Neural progenitor cell (in vitro differentiated cells): Measurements from ENCODE around the gene BAIAP2.

ENCODE experiments used
- EZH2 ChIP-seq: fragments of 200-600 bp; sonication (generic); IDR thresholded peaks from 2 replicates; pipeline ENCODE4 v1.6.1; 2017; ENCODE audit warnings: antibody characterized with exemption, mild to moderate bottlenecking, moderate library complexity
- EZH2phosphoT487 ChIP-seq: fragments of 200-600 bp; sonication (generic); IDR thresholded peaks from 2 replicates; pipeline ENCODE4 v1.6.1; 2017; ENCODE audit warnings: antibody characterized with exemption
- TF ChIP-seq, protein P1 (sequence below): fragments of 200-600 bp; sonication (generic); IDR thresholded peaks from 2 replicates; pipeline ENCODE4 v1.5.1; 2017; ENCODE audit warnings: antibody characterized with exemption, mild to moderate bottlenecking

DNA sequence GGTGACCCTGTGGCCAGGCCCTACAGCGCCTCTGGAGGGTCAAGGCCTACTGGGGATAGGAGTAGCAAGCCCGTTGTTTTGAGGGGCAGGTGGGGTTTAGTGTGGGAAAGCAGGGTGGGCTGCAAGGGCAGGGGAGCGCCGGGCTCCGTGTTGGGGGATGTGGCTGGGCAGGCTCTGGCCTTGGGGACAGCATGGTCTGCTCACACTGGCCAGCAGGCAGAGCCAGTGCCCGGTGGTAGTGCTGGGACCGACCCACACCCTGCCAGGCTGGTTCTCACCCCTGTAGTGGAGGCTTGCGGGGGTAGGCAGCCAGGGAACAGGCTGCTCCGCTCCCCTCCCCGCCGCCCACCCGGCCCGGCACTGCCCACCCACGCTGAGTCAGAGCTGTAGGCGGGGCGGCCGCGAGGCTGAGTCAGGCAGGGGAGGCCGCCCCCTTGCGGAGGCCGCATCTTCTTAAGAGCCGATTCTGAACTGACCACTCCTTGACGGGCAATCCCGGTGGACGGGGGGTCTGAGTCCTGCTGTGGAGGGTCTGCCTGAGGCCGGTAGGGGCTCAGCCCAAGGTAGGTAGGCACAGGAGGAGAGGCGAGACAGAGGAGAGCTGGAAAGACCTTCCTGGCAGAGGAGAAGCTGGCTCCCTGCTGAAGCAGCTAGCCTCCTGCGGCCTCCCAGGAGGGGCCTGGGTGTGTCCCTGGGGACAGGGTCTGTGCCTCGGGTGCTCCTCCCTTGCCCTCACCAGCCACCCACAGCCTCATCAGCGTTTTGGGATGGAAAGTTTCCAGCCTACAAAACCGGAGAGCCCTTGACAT lies 62.4 kb downstream of the BAIAP2 start:
- no peak for TF ChIP-seq EZH2
- no peak for TF ChIP-seq EZH2phosphoT487
- TF ChIP-seq, protein P1, sequence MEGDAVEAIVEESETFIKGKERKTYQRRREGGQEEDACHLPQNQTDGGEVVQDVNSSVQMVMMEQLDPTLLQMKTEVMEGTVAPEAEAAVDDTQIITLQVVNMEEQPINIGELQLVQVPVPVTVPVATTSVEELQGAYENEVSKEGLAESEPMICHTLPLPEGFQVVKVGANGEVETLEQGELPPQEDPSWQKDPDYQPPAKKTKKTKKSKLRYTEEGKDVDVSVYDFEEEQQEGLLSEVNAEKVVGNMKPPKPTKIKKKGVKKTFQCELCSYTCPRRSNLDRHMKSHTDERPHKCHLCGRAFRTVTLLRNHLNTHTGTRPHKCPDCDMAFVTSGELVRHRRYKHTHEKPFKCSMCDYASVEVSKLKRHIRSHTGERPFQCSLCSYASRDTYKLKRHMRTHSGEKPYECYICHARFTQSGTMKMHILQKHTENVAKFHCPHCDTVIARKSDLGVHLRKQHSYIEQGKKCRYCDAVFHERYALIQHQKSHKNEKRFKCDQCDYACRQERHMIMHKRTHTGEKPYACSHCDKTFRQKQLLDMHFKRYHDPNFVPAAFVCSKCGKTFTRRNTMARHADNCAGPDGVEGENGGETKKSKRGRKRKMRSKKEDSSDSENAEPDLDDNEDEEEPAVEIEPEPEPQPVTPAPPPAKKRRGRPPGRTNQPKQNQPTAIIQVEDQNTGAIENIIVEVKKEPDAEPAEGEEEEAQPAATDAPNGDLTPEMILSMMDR: peak; percentile 70
